Esophagus muscularis mucosa (tissue), 4 donors: ENCODE results near the gene SLC39A7. TPM values are rescaled to one million over a fixed set of nuclear protein-coding genes. Genes with fewer than 3 reads are reported as not detected.

Experiments used
- DNase-seq: peaks from one replicate; pipeline ENCODE4 v3.0.0-alpha.2; 2017; ENCODE audit errors: extremely low spot score
- H3K27ac ChIP-seq, 4 donors: fragments of 200-600 bp; sonication (generic); replicated peaks in 1 of 4; 1 replicate in 3 of 4; 2 replicates in 1 of 4; pipeline ENCODE4 v1.5.1; 2016 to 2019; ENCODE audit warnings: mild to moderate bottlenecking in 1 of 4
- H3K27me3 ChIP-seq, 4 donors: fragments of 200-600 bp; sonication (generic); one replicate each; pipeline versions ENCODE4 v1.5.1 to v1.6.0; 2016 to 2019
- H3K36me3 ChIP-seq, 4 donors: fragments of 200-600 bp; sonication (generic); one replicate each; pipeline ENCODE4 v1.5.1; 2016 to 2019
- H3K4me1 ChIP-seq, 4 donors: fragments of 200-600 bp; sonication (generic); one replicate each; pipeline ENCODE4 v1.5.1; 2016 to 2019
- H3K4me3 ChIP-seq, 4 donors: fragments of 200-600 bp; sonication (generic); 1 replicate in 2 of 4; 2 replicates in 2 of 4; pipeline ENCODE4 v1.5.1; 2016 to 2019; ENCODE audit warnings: mild to moderate bottlenecking in 4 of 4, moderate library complexity in 1 of 4
- H3K9me3 ChIP-seq, 4 donors: fragments of 200-600 bp; sonication (generic); 1 replicate in 3 of 4; 2 replicates in 1 of 4; pipeline ENCODE4 v1.5.1; 2016 to 2019
- CTCF ChIP-seq, 3 experiments: fragments of 200-600 bp in 2 of 3; fragments of 450-650 bp in 1 of 3; sonication (generic) in 2 of 3; IDR thresholded peaks; one replicate each; pipeline ENCODE4 v1.5.1; 2017 to 2019; ENCODE audit warnings: antibody characterized with exemption in 3 of 3, mild to moderate bottlenecking in 2 of 3, moderate library complexity in 1 of 3
- EP300 ChIP-seq: sonication (generic); formaldehyde crosslinking; IDR thresholded peaks from one replicate; pipeline ENCODE4 v1.6.1; 2017; ENCODE audit warnings: antibody characterized with exemption
- POLR2A ChIP-seq: fragments of 450-650 bp; IDR thresholded peaks from one replicate; pipeline ENCODE4 v1.6.1; 2017; ENCODE audit warnings: antibody characterized with exemption, moderate library complexity, mild to moderate bottlenecking, low read depth
- POLR2AphosphoS5 ChIP-seq, 2 donors: sonication (generic); formaldehyde crosslinking; IDR thresholded peaks; one replicate each; pipeline ENCODE4 v1.6.1; 2017; ENCODE audit warnings: antibody characterized with exemption in 2 of 2
- WGBS: methylation state at CpG from one replicate; pipeline ENCODE4 v1.1.5; 2018; 5-methylcytosine and 5-hydroxymethylcytosine counted together
- intact Hi-C: fragments of 100-400 bp; cut with DNase I; formaldehyde crosslinking; loops from one replicate; pipeline ENCODE4 v1.15.1; 2023
- total RNA-seq, 4 donors: library from RNA; depleted of rRNA; stranded (reverse); fragments of >200 nt; gene quantifications; one replicate each; pipeline versions ENCODE4 v1.1.0 to v1.2.1, GENCODE V29; 2016

The SLC39A7 gene
- total RNA-seq, 4 donors from 2014 or later: 43.6 to 80.1 (median 62.3) TPM

- 84% methylated on average over 7 of the region's 7 CpGs for WGBS
- Histone ChIP-seq H3K4me3 (no peak overlapping the region), H3K27me3 (peaks cover 0 to 16% (median 0%) of the 10 kb centered on the region in 4 donors), H3K36me3 (no peaks in the 10 kb centered on the region), H3K9me3 (no peaks in the 10 kb centered on the region), H3K27ac (no peak overlapping the region), H3K4me1 (no peaks in the 10 kb centered on the region)
- intact Hi-C loops: no loop called here
- TF ChIP-seq CTCF (IDR thresholded peaks at IDR 0.05) (no peak), EP300 (no peak), POLR2A (no peak), POLR2AphosphoS5 (IDR thresholded peaks at IDR 0.05) (no peak)
- no peak for DNase-seq
Measured at GRCh38 chr6:33181141-33181540, 19.5 kb upstream of the SLC39A7 start.

- TF ChIP-seq POLR2A (no peak), CTCF (IDR thresholded peaks at IDR 0.05) (no peak), POLR2AphosphoS5 (IDR thresholded peaks at IDR 0.05) (no peak), EP300 (no peak)
- Histone ChIP-seq H3K4me3 (no peak overlapping the region), H3K27me3 (peaks cover 0 to 35% (median 0%) of the 10 kb centered on the region in 4 donors), H3K9me3 (no peaks in the 10 kb centered on the region), H3K27ac (no peak overlapping the region), H3K36me3 (no peaks in the 10 kb centered on the region), H3K4me1 (no peaks in the 10 kb centered on the region)
- WGBS: 78% methylated on average over 5 of the region's 5 CpGs
- no peak for DNase-seq
- intact Hi-C loops: no loop called here
Measured at GRCh38 chr6:33183071-33183683, 17.5 kb upstream of the SLC39A7 start.

GRCh38 chr6:33185190-33185589, 15.5 kb upstream of the SLC39A7 start:
- intact Hi-C loops: no loop called here
- no peak for TF ChIP-seq POLR2A
- TF ChIP-seq POLR2AphosphoS5 (IDR thresholded peaks at IDR 0.05): no peak
- TF ChIP-seq CTCF (IDR thresholded peaks at IDR 0.05): no peak
- no peak for TF ChIP-seq EP300
- Histone ChIP-seq H3K27me3 (peaks cover 0 to 54% (median 2%) of the 10 kb centered on the region in 4 donors), H3K9me3 (no peaks in the 10 kb centered on the region), H3K4me3 (no peak overlapping the region), H3K4me1 (no peaks in the 10 kb centered on the region), H3K36me3 (no peaks in the 10 kb centered on the region), H3K27ac (no peak overlapping the region)
- WGBS: 71% methylated on average over 9 of the region's 9 CpGs
- no peak for DNase-seq

GRCh38 chr6:33185654-33186187, 14.9 kb upstream of the SLC39A7 start:
- no peak overlapping the region for H3K4me3 ChIP-seq
- TF ChIP-seq POLR2AphosphoS5 (IDR thresholded peaks at IDR 0.05): no peak
- TF ChIP-seq POLR2A: no peak
- TF ChIP-seq EP300: no peak
- TF ChIP-seq CTCF (IDR thresholded peaks at IDR 0.05): no peak
- intact Hi-C loops: no loop called here
- H3K9me3 ChIP-seq: no peaks in the 10 kb centered on the region
- 87% methylated on average over 4 of the region's 4 CpGs for WGBS
- DNase-seq: no peak
- peaks cover 0 to 60% (median 4%) of the 10 kb centered on the region in 4 donors for H3K27me3 ChIP-seq
- H3K36me3 ChIP-seq: no peaks in the 10 kb centered on the region
- no peak overlapping the region for H3K27ac ChIP-seq
- H3K4me1 ChIP-seq: no peaks in the 10 kb centered on the region
